DND-41 (cell line): Measurements from ENCODE around the gene GPR15.

Source experiments
- ATAC-seq: fragments of 200-7000 bp; cut with Tn5 transposase; 3 replicates; pipeline ENCODE4 v1.9.1; 2021; ENCODE audit warnings: low read depth; ENCODE audit not compliant: insufficient read depth
- DNase-seq: peaks from one replicate; pipeline ENCODE4 v3.0.0-alpha.2; 2020
- H2AFZ ChIP-seq: 2 replicates; pipeline ENCODE4 v1.6.0; 2012; ENCODE audit warnings: low read depth, low read length
- H3K27ac ChIP-seq: 2 replicates; pipeline ENCODE4 v1.5.1; 2012; ENCODE audit warnings: low read length, inconsistent platforms
- H3K27me3 ChIP-seq: fragments of 200-600 bp; sonication (generic); 2 replicates; pipeline ENCODE4 v1.6.0; 2012; ENCODE audit warnings: low read length, mild to moderate bottlenecking, inconsistent platforms; ENCODE audit not compliant: insufficient read depth, poor library complexity
- H3K36me3 ChIP-seq: 2 replicates; pipeline ENCODE4 v1.5.1; 2012; ENCODE audit warnings: low read length, inconsistent platforms; ENCODE audit not compliant: insufficient read depth
- H3K4me1 ChIP-seq: 2 replicates; pipeline ENCODE4 v1.5.1; 2012; ENCODE audit warnings: mild to moderate bottlenecking, low read length; ENCODE audit not compliant: insufficient read depth
- H3K4me2 ChIP-seq: 2 replicates; pipeline ENCODE4 v1.6.0; 2012; ENCODE audit warnings: mild to moderate bottlenecking, moderate library complexity, low read length, inconsistent platforms; ENCODE audit not compliant: insufficient read depth
- H3K4me3 ChIP-seq, 2 experiments: fragments of 200-600 bp in 1 of 2; shearing (Covaris generic) in 1 of 2; 2 replicates each; pipeline ENCODE4 v1.5.1; 2012 to 2016; ENCODE audit warnings: inconsistent platforms in 2 of 2, low read length in 2 of 2, mild to moderate bottlenecking in 2 of 2, low read depth in 1 of 2, moderate library complexity in 1 of 2
- H3K79me2 ChIP-seq: 2 replicates; pipeline ENCODE4 v1.6.0; 2012; ENCODE audit warnings: low read length, inconsistent platforms; ENCODE audit not compliant: insufficient read depth
- H3K9ac ChIP-seq: 2 replicates; pipeline ENCODE4 v1.6.0; 2012; ENCODE audit warnings: low read depth, mild to moderate bottlenecking, inconsistent platforms, low read length, moderate library complexity
- H3K9me3 ChIP-seq: 2 replicates; pipeline ENCODE4 v1.5.1; 2012; ENCODE audit warnings: low read length, moderate library complexity, mild to moderate bottlenecking, inconsistent platforms; ENCODE audit not compliant: insufficient read depth, severe bottlenecking
- H4K20me1 ChIP-seq: 2 replicates; pipeline ENCODE4 v1.6.0; 2012; ENCODE audit warnings: low read length; ENCODE audit not compliant: insufficient read depth
- EZH2 ChIP-seq: IDR thresholded peaks from 3 replicates; pipeline ENCODE4 v1.6.1; 2012; ENCODE audit warnings: borderline replicate concordance, low read depth, mild to moderate bottlenecking, moderate library complexity, low read length, inconsistent platforms; ENCODE audit not compliant: severe bottlenecking
- TF ChIP-seq, protein P1 (sequence below): IDR thresholded peaks from 2 replicates; pipeline ENCODE4 v1.5.1; 2012; ENCODE audit warnings: borderline replicate concordance, low read length, moderate library complexity, mild to moderate bottlenecking; ENCODE audit not compliant: poor library complexity, severe bottlenecking; ENCODE audit errors: extremely low read depth

GPR15 gene

DNA sequence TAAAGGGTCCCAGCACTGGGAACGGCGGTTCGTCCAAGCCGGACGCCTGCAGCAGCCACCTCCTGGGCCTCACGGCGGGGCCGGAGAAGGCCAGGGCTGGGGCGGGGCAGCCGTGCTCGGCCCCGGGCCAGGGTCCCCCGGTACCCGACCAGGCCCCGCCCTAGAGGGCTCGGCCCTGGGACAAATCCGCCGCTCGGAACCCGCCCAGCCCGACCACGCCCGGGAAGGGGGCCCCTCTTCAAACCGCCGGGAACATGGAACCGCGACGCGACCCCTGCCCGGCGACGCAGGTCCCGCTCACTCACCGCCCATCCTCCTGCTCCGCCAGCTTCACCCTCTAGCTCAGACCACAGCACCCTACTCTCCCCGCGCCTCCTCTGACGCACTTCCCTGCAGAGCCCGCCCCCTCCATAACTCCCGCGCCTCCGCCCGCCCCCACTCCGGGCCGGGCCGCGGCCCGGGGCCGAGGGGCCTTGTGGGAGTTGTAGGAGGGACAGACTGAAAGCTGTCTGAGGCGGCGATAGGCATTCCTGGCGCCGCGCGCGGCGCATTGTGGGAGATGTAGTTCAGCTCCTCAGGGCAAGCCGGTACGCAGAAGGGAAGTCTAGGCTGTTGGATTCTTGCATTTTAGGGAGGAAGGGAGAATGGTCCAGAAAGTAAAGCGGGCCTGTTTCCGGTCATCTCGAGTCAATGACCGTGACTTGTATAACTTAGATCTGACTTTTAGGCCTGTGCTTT lies 9.1 kb upstream of the GPR15 start, which contains the start of gene CLDND1:
TSS of gene CLDND1 (minus strand) at position 359 of the 738 bp plus-strand sequence. CDS start 1,478 bp downstream, outside the sequence.
- Histone ChIP-seq H3K79me2 (peaks cover 43% of the 10 kb centered on the region), H3K27ac (peak within 1 kb of the TSS; percentile 78)

DNA sequence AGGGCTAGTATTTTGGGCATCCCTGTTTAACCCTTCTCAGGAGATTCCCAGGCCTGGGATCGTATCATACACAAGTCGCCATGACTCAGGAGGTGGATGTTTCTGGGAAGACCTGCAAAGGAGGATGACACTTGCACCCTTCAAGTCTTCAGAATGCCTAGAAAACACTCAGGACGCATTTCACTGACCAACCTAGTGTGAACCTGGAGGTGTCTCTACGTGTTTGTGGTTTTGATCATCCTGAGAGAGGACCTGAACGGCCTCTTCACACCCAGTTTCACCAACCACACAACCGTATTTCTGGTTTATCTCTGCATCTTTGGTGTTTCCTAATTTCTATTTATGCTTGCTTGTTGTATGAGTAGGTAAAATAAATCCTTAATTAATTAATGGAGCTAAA lies 6.3 kb upstream of the GPR15 start:
- H3K27me3 ChIP-seq = no peaks in the 10 kb centered on the region
- H3K4me1 ChIP-seq = peaks cover 22% of the 10 kb centered on the region
- peaks cover 11% of the 10 kb centered on the region for H3K36me3 ChIP-seq
- H3K9ac ChIP-seq = no peak overlapping the region
- H3K9me3 ChIP-seq = no peaks in the 10 kb centered on the region
- no peak overlapping the region for H2AFZ ChIP-seq
- DNase-seq (no peak), ATAC-seq (no peak)
- H3K4me3 ChIP-seq = no peak overlapping the region
- H4K20me1 ChIP-seq = no peaks in the 10 kb centered on the region
- TF ChIP-seq, protein P1, sequence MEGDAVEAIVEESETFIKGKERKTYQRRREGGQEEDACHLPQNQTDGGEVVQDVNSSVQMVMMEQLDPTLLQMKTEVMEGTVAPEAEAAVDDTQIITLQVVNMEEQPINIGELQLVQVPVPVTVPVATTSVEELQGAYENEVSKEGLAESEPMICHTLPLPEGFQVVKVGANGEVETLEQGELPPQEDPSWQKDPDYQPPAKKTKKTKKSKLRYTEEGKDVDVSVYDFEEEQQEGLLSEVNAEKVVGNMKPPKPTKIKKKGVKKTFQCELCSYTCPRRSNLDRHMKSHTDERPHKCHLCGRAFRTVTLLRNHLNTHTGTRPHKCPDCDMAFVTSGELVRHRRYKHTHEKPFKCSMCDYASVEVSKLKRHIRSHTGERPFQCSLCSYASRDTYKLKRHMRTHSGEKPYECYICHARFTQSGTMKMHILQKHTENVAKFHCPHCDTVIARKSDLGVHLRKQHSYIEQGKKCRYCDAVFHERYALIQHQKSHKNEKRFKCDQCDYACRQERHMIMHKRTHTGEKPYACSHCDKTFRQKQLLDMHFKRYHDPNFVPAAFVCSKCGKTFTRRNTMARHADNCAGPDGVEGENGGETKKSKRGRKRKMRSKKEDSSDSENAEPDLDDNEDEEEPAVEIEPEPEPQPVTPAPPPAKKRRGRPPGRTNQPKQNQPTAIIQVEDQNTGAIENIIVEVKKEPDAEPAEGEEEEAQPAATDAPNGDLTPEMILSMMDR = no peak
- TF ChIP-seq EZH2 = no peak
- H3K79me2 ChIP-seq = peaks cover 22% of the 10 kb centered on the region
- no peak overlapping the region for H3K4me2 ChIP-seq
- no peak overlapping the region for H3K27ac ChIP-seq

More for the DNA sequence above, 9.1 kb upstream of the GPR15 start, which contains the start of gene CLDND1:
- H4K20me1 ChIP-seq = 0 out of 2 replicates have a peak, but pooled peaks cover 4% of the 10 kb centered on the region
- peak; percentile 95 for ATAC-seq
- H3K9me3 ChIP-seq = no peaks in the 10 kb centered on the region
- peaks cover 34% of the 10 kb centered on the region for H3K36me3 ChIP-seq
- H3K4me3 ChIP-seq = peak within 1 kb of the TSS; percentile 75 to 85
- peak within 1 kb of the TSS; percentile 82 for H3K4me2 ChIP-seq
- H3K27me3 ChIP-seq = no peaks in the 10 kb centered on the region
- H3K4me1 ChIP-seq = peaks cover 36% of the 10 kb centered on the region
- TF ChIP-seq, protein P1 = no peak
- no peak for TF ChIP-seq EZH2
- peak within 1 kb of the TSS; percentile 74 for H3K9ac ChIP-seq
- peak within 1 kb of the TSS; percentile 98 for H2AFZ ChIP-seq
- peak; percentile 97 for DNase-seq

DNA sequence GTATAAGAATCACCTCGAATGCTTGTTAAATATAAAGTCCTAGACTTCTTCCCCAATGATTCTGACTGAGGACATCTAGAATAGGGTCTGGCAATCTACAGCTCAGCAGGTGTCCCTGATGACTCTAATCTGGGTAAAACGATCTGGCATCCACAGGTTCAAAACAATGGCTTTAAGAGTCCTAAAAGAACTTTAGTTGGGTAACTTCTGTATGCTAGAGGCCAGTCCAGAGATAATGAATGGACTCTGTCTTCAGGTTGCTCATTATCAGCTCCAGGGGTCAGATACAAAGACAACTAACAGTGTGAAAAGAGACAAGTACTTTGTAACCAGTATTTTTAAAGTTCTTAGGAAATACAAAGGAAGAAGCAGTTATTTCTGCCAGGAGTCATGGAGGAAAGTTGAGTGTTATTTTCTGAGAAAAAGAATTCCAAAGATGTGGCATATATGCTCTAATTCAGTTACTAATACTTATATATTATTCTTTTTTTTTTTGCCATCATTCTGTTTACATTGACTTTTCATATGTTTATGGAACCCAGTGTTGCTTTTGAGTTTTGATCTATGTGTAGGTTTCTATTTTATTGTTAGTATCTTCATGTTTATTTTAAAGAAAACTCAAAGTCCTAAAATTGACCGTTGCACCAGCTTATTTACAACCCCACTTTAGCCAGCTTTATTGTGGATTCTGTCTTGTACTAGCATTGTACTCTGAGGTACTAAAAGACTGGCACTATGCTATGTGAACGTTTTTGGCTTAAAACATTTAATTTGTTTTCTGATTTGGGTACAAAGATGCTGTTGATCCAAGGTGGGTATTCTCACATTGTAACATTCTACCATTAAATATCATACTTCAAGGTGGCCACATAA lies 3.1 kb upstream of the GPR15 start:
- Histone ChIP-seq H3K36me3 (no peaks in the 10 kb centered on the region), H3K79me2 (no peaks in the 10 kb centered on the region), H4K20me1 (no peaks in the 10 kb centered on the region), H3K9me3 (no peaks in the 10 kb centered on the region), H2AFZ (no peak overlapping the region), H3K27me3 (peaks cover 6% of the 10 kb centered on the region), H3K4me3 (no peak overlapping the region), H3K27ac (no peak overlapping the region), H3K4me1 (no peaks in the 10 kb centered on the region), H3K9ac (no peak overlapping the region), H3K4me2 (no peak overlapping the region)
- DNase-seq (no peak), ATAC-seq (no peak)
- TF ChIP-seq, protein P1 = no peak
- no peak for TF ChIP-seq EZH2
